ENCODE data around the gene KRI1.

The KRI1 gene

DNA sequence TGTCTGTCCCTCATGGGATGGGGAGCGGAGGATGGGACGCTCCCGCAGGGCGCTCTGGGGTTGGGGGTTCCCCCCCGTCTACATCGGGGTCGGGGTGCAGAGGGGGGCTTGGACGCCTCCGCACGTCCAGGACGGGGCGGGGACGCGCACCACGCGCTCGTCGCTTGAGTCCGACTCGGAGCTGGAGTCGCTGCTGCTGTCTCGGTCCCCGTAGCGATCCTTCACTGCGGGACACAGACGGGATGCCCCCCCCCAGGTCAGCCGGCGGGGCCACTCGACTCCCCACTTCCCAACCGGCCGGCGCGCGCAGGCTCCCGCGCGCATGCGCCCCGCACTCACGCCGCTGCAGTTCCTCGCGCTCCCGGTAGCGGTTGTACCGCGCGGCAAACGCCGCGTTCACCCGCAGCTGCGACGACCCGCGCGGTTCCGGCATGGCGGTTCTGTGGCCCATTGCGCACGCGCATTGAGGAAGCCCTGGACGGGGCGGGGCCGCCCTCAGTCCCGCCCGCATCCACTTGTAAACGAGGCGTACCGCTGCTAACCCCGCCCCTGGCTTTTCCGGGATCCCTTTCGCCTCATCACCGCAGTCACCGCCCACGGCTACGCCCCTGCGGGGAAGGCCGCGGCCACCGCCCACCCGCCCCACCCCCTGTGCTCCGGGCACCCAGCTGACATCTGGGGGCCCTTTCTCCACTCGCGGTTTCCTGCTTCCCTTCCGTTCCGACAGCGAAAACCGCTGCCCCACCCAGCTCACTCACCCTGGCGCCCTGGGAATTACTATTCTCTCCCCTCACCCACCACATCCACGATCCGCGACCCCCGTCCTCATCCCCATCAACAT, at the start of gene KRI1:
Gene KRI1, minus strand, starts transcription at position 444 of the 841 bp plus-strand sequence. Its CDS starts 11 bp downstream, at position 433.
- peak; percentile 99 for DNase-seq

DNA sequence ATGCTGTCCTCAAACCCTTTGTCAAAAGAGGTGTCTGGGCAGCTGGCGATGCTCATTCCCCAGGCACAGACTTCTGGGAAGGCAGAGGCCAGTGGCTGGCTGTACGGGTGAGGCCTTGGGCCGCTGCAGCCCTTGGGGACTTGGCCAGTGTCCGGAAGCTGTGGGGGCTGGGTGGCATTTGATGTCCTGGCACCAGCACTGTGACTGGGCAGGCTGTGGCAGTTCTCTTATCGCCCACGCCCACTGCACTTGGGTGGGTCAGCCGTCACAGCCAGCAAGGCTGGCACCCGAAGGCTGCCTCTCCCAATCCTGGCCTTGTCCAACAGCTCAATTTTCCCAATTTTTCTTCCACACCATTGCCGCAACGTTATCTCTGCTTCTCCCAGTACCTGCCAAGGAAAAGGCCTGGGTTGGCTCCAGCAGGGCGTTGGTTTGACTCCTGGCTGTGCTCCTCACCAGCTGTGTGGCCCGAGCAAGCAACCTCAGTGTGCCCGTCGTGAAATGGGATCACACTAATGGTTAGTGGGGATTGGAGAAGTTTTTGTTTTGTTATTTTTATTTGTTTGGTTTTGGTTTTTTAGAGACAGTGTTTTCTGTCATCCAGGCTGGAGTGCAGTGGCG, 46.8 kb upstream of the KRI1 start:
- no peak for DNase-seq

DNA sequence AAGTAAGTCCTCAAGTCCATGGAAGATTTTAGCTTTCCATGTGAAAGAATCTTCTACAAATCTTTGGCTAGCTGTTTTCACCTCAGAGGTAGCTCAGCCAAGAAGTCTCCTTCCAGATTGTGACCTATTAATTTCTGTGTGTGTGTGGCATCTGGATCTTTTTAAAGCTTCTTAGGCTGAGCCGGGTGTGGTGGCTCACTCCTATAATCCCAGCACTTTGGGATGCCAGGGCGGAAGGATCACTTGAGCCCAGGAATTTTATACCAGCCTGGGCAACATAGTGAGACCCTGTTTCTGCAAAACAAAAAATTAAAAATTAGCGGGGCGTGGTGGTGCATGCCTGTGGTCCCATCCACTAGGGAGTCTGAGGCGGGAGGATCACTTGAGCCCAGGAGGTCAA, 46.1 kb upstream of the KRI1 start:
- no peak for DNase-seq

DNA sequence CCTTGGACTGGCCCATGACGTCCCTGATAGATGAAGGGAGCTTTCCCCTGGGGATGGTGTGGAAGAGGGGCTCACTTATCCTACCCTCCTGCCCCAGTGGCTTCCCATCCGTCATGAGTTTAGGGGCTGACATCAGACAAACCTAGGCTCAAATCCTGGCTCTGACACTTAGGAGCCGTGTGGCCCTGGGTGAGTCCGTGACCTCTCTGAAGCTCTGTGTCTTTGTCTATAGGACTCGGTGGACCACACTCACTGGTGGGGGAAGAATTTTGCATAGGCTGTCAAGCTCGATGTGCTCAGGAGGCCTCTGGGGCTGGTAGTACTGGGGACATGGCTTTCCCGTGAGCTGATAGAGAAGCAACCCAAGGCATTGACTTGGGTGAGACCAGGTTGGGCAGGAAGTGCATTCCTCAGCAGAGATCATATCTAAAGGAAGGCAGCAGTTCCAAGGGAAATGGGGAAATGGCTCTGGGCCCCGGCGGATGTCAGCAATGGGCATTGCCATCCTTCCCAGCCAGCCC, 38.7 kb upstream of the KRI1 start:
- DNase-seq: peak; percentile 36

DNA sequence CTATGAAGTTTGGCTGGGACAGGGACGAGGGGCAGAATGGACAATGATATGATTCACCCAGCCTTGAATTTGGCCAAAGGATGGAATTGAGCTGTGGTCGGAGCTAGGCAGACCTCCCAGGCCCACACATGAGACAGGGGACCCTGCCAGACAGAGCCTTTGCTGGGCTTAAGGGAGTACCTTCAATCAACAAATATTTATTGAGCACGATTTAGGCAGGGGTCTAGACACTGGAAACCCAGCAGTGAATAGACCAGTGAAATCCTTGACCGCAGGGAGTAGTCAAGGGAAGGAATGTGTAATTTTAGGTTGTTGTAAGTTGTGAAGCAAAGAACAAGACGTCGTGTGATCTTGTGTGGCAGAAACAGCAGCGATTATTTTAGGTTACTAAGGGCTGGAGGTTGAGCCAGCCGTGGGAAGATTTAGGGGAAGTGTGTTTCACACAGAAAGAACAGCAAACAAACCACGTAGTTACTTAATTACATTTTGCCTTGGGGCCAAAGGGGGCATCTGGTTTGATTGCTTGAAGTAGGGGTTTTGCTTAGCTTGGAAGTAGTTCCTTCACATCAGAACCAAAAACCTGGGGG, 38.2 kb upstream of the KRI1 start:
- DNase-seq: peak; percentile 95

DNA sequence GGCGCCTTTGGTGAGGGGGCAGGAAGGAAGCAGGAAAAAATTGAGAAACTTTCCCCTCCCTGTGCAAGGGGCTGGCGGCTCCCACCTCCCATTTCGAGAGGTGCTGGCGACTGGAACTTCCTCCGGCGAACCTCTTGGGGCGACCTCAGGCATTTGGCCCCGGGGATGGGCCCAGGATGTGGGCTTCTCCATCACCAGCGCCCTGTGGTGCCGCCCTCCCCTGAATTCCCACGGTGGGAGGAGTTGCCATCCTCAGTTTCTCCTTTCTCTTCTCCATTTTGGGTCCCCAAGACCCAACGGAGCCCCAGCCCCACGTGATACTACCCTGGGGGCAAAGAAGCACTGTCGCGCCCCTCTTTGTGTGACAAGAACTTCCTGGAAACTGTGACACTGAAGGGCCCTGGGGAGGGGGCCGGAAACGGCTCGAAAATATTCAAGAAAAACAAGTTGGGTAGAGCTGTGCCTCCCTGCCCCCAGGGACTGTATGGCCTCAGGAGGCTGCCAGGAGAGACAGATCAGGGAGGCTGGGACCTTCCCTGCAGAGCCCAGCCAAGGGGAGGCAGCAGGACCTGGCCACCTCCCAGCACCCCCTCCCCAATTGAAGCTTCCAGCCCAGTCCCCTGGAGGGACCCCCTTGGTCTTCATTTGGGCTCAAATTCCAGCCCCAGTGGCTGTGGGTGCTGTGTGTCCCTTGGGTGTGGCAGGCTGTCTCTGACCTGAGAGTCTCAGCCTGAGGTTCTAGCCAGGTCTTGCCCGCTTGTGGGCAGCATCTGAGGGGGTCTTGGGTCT, 37.5 kb upstream of the KRI1 start:
- peak; percentile 23 for DNase-seq

DNA sequence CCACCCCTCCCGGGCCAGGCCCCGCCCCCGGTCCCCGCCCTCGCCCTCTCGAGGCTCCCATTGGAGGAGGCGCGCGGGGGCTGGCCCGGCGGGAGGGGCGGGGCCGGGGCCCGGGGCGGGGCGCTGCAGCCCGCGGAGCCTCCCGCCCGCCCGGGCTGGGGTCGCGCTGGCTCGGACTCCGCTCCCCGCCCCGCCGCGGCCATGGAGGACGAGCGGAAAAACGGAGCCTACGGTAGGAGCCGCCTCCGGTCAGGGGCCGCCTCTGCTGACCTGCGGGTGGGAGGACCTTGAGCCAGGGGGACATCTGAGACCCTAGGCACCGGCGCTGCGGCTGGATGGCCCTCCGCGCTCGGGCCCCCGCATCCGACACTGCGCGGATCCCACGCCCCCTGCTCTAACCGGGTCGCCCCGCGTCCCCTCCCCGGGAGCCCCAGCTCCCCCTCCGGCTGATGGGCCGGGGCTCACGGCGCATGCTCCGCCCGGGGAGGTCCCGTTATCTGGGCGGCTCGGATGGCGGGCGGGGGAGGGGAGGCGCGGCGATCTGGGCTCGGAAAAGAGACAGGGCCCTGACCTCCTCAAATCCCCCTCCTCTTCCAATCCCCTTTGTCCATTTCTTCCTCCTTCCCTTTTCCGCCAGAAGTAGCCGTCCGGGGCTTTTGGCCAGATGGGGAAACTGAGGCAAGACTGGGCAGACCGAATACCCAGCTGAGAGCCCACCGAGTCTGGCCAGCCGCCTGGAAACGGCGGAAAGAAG, 36.7 kb upstream of the KRI1 start:
- DNase-seq: peak; percentile 83

DNA sequence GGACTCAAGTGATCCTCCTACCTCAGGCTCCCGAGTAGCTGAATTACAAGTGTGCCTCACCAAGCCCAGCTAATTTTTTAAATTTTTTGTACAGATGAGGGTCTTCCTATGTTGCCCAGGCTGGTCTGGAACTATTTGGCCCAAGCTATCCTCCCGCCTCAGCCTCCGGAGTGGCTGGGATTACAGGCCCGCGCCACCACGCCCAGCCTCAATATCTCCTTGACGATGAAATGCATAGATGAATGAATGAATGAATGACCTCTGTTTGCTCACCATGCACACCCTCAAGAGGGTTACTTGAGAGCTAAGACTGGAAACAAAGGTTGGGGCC, 36.2 kb upstream of the KRI1 start:
- DNase-seq: no peak

DNA sequence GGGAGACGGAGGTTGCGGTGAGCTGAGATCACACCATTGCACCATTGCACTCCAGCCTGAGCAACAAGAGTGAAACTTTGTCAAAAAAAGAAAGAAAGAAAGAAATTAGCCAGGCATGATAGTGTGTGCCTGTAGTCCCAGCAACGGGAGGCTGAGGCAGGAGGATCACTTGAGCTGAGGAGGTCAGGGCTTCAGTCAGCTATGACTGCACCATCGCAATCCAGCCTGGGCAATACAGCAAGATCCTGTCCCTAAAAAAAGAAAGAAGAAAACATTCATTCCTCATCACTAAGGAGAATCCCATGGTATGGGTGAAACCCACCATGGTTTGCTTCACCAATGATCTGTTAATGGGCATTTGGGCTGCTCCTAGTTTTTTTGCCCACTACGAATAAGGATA, 34.3 kb upstream of the KRI1 start:
- no peak for DNase-seq

DNA sequence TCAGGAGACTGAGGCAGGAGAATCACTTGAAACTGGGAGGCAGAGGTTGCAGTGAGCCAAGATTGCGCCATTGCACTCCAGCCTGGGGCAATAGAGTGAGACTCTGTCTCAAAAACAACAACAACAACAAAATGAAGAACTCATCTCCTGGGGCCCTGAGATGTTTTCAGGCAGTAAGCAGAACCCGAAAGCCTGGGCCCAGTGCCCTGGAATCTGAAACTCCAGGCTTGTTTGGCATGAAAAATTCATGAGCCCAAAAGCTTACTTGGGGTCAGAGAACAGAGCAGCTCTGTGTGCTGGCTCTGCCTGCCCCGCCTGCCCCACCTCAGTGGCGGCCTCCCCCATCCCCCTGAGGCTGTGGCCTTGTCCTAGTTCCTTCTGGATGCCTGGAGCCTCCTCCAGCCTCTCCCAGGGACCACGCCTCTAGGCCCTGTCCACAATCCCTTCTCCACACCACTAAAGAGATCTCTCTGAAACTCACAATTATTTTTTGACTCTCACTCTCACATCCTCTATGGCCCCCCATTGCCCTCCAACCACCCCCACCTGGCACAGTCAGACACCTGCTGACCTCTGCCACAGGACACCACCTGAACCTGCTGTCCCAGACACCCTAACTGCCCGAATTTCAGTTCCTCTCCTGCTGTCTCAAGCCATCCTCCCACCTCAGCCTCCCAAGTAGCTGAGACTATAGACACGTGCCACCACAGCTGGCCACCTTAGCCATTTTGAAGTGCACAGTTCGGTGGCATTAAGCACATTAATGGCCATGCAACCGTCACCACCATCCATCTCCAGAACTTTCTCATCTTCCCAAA, 28.2 kb upstream of the KRI1 start:
- DNase-seq: peak; percentile 70

DNA sequence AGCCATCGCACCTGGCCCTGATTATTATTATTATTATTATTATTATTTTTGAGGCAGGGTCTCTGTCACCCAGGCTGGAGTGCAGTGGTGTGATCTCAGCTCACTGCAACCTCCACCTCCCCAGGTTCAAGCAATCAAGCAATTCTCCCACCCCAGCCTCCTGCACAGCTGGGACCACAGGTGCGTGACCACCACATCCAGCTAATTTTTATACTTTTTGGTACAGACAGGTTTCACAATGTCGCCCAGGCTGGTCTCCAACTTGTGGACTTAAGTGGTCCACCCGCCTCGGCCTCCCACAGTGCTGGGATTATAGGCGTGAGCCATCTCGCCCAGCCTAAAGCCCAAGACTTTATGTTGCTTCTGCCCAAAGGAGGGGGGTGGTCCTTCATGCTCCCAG, 27.3 kb upstream of the KRI1 start:
- DNase-seq: no peak

DNA sequence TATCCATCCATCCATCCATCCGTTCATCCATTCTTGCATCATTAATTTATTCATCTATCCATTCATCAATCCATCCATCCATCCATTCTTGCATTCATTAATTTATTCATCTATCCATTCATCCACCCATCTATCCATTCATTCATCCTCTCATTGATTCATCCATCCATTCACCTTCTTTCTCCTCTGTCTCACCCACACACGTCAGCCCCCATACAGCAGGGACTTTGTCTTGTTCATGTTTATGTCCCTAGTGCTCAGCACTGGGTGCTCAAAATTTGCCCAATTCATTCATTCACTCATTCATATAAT, 22.0 kb upstream of the KRI1 start:
- no peak for DNase-seq

DNA sequence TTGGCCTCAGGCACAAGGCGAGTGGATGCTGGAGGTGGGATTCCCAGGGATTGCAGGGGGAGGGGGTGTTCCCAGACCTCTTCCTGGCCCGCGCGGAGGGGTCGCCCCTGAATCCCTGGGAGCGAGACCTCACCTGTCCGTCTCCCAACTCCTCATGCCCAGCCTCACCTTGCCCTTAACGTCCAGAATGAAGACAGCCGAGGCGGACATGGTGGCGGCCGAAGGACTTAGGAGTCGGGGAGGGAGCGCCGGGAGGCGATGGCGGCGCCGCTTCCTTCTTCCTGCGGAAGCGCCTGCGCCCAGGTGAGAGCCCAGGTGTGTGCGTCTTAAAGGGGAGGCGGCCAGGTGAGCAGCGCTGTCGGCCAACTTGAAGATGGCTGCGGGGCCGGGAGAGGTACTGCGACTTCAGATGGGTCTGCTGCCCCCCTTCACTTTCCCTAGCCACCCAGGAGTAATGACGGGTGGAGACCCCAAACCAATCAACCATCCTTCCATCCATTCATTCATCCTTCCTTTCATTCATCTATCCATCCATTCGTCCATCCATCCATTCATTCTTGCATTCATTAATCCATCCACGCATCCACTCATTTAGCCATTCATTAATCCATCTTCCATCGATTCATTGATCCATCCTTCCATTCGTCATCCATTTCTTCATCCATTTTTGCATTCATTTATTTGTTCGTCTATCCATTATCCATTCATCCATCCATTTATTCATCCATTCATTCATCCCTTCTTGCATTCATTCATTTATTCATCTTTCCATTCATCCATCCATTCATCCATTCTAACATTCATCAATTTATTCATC, 21.4 kb upstream of the KRI1 start, which contains the start of gene AP1M2:
Gene AP1M2, minus strand, starts transcription at position 291 of the 817 bp plus-strand sequence. Its CDS starts 81 bp downstream, at position 210.
- DNase-seq: no peak

DNA sequence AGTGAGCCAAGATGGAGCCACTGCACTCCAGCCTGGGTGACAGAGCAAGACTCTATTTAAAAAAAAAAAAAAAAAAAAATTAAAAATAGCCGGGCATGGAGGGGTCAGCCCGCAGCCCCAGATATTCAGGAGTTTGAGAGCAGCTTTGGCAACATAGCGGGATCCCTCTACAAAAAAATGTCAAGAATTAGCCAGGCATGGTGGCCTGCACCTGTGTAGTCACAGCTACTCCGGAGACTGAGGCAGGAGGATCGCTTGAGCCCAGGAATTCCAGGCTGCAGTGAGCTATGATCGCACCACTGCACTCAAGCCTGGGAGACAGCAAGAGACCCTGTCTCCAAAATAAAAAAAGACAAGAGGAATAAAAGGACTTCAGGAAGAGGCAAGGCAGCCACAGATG, 20.6 kb upstream of the KRI1 start:
- no peak for DNase-seq

DNA sequence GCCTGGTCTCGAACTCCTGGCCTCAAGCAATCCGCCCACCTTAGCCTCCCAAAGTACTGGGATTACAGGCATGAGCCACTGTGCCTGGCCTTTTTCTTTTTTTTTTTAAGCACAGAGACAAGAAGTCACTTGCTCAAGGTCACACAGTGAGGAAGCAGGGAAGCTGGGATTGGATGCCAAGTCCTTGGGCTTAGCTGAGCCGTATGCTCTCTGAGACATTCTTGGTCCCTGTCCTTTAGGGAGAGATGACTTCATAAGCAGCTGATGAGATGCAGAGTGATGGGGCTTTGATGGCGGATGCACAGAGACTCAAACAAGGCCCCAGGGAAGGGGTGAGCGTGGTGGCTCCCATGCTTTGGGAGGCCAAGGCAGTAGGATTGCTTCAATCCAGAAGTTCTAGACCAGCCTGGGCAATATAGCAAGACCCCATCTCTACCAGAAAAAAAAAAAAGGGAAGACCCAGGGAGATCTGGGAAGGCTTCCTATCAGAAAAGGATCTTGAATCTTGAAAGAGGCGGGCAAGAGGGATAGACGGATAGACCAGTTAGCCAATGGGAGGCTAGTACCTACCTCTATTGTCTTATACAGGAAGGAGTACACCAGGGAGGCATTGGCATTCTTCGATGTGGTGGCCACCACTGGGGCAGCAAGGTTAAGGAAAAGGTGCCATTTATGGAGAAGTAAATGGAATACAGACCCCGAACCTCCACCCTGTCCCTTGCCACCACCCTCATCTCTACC, 17.4 kb upstream of the KRI1 start:
- peak; percentile 38 for DNase-seq

DNA sequence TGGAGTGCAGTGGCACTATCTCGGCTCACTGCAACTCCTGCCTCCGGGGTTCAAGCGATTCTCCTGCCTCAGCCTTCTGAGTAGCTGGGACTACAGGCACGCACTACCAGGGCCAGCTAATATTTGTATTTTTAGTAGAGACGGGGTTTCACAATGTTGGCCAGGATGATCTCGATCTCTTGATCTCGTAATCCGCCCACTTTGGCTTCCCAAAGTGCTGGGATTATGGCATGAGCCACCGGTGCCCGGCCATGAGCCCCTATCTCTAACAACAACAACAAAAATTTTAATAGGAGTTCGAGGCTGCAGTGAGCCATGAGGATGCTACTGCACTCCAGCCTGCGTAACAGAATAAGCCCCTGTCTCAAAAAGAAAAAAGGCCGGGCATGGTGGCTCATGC, 16.3 kb upstream of the KRI1 start:
- DNase-seq: peak; percentile 30

DNA sequence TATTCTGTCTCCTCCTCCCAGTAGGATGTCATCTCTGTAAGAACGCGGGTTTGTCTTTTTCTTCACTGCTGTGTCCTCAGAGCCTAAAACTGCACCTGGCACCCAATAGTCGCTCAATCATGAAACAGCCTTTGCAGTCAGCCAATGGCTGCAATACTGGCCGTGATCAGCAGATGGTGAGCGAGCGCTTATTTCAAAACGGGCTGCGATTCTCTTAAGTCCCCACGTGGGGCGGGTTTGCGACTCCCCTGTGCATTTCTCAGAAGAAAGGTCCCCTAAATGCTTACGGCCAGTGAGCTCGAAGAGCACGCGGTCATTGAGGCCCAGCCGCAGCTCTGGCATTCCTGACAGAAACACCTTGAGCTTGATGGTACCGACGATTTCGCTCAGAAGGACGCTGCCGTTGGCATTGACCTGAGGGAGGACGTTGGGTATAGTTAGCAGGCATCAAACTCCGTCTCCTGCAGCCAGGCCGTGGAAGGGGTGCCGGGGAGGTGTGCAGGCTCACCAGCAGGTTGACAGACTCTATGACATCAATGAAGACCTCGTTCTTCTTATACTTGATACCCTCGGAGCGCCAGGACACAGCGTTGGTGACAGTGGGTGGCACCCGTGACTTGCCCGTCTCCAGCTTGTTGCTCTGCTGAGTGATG, 15.3 kb upstream of the KRI1 start:
- peak; percentile 90 for DNase-seq

DNA sequence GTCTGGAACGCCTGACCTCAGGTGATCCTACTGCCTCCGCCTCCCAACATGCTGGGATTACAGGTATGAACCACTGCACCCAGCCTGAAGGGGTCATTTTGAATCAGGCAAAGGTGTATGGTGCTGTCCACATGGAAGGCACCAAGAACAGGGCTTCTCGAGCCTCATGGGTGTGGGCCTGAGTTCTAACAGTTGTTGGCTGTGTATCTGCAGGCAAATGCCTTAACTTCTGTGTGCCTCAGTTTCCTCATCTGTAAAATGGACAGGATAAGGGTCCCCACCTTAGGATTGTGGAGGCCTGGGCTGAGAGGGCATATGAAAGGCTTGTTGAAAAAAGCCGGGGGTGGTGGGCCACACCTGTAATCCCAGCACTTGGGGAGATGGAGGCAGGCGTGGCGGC, 12.1 kb upstream of the KRI1 start:
- DNase-seq: no peak

DNA sequence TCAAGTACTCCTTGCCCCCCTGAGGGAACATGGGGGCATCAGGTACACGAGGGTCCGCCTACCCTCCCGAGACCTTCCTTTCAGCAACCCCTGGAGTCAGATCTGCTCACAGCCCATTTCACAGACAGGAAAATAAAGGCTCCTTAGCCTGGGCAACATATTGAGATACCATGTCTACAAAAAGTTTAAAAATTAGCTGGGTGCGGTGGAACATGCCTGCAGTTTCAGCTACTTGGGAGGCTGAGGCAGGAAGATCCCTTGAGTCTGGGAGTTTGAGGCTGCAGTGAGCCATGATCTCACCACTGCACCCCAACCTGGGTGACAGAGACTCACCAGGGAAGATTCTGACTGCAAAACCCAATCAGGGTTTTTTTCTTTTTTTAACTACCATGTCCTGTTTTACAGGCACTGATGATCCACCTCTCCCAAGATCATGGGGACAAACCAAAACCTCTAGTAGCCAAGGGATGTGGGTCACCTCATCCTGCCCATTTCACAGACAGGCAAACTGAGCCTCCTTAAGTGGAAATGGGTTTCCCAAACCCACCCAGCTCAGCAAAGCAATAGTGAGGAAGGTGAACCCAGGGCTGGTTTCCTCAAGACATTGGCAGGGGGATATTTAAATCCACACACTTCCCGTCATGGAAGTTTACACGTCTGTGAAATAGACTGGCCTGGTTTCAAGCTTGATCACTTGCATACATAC, 9.4 kb upstream of the KRI1 start:
- DNase-seq: no peak

All from inflammatory macrophage treated with lipopolysaccharide for 4 hours (primary cell).